Activated naive CD4-positive, alpha-beta T cell treated with anti-CD3 and anti-CD28 coated beads, Interleukin-2, amount 50 U/mL, for 72 hours (primary cell): ENCODE results near the gene STH. TPM values are rescaled to one million over a fixed set of nuclear protein-coding genes. Genes with fewer than 3 reads are reported as not detected.

Experiments used
- ATAC-seq, 2 donors: fragments of 150-1000 bp; cut with Tn5 transposase; 2 replicates each; pipeline ENCODE4 v1.10.0; 2021; ENCODE audit warnings: mild to moderate bottlenecking in 2 of 2, moderate library complexity in 2 of 2
- DNase-seq, 2 donors: peaks; one replicate each; pipeline ENCODE4 v3.0.0; 2021 to 2022; ENCODE audit warnings: low spot score in 2 of 2
- H3K27ac Mint-ChIP-seq, 2 donors: one replicate each; pipeline ENCODE4 v1.8.0; 2022; ENCODE audit warnings: mild to moderate bottlenecking in 2 of 2, mixed read lengths in 2 of 2
- H3K36me3 Mint-ChIP-seq, 2 donors: one replicate each; pipeline ENCODE4 v1.8.0; 2022; ENCODE audit warnings: mixed read lengths in 2 of 2
- H3K9me3 Mint-ChIP-seq, 2 donors: one replicate each; pipeline ENCODE4 v1.8.0; 2022; ENCODE audit warnings: mixed read lengths in 2 of 2
- total RNA-seq, 2 donors: library from RNA; stranded (reverse); gene quantifications; one replicate each; pipeline ENCODE4 v1.2.3, GENCODE V29; 2022

STH gene
- total RNA-seq, 2 donors from 2014 or later, result not detected

DNA sequence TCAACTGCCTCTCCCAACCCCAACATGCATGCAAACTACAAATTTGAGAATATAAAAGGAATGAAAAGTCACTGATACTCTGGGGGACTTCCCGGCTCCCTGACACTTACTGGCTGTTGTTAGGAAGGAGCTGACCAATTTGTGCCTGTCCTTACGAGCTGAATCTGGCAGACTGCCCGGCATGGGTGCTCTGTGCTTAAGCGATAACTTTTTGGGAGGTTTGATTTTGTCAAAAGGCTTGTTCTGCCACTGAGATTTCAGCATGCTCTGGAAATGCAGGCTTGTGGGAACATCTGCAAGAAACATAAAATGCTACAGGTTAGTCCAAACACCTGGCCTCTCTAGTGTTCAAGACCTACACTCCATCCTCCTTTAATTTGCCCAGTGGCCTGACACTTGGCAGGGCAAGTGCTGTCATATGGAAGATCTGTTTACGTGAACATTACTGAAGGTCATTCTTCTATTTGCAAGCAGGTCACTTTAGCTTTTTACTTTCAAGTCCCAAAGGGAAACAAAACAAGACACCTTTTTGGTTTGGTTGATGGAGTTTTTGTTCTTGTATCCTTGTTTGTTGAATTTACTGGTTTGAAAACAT lies 40.6 kb downstream of the STH start:
- DNase-seq (no peak), ATAC-seq (no peak)
- no peaks in the 10 kb centered on the region for H3K9me3 Mint-ChIP-seq
- H3K36me3 Mint-ChIP-seq, result peaks cover 7% of the 10 kb centered on the region in 2 donors
- peak overlapping the region in 1 of 2 donors; percentile 34 for H3K27ac Mint-ChIP-seq

DNA sequence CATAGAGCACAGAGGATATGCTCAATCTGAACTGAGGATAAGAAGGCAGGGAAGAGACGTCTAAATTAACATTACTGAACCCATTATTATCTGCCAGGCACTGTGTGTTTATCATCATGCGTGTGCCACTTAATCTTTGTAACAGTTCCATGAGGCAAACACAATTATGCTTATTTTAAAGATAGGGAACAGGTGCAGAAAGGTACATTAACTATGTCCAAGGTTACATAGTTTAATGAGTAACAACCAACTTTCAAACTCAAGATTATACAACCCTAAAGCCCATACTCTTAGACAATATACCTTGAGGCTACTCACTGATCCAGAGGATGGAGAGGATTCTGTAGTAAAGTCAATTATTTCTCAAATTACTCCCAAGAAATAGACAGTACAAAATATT lies 43.2 kb downstream of the STH start:
- Mint-ChIP-seq H3K27ac (peak overlapping the region in 1 of 2 donors; percentile 76), H3K36me3 (peaks cover 4 to 16% of the 10 kb centered on the region in 2 donors), H3K9me3 (no peaks in the 10 kb centered on the region)
- DNase-seq (no peak), ATAC-seq (no peak)

DNA sequence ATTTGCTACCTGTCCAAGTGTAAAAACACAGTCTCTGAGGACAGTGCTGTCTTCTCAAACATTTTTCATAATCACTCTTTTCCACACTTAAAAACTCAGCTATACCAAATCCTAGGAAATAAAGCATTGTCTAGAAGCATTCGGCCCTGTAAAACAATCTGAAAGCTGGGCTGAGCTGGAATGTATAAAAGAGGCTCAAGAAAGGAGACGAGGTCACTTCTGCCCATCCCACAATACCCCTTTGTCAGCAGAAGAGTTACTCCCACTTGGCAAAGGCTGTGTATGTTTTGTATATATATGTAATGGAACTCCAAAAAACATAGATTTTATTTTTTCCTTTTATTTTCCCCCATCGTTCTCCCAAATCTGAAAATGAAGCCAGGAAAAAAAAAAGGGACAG lies 43.9 kb downstream of the STH start:
- DNase-seq (no peak), ATAC-seq (no peak)
- H3K9me3 Mint-ChIP-seq, result no peaks in the 10 kb centered on the region
- peaks cover 4 to 14% of the 10 kb centered on the region in 2 donors for H3K36me3 Mint-ChIP-seq
- H3K27ac Mint-ChIP-seq, result no peak overlapping the region

DNA sequence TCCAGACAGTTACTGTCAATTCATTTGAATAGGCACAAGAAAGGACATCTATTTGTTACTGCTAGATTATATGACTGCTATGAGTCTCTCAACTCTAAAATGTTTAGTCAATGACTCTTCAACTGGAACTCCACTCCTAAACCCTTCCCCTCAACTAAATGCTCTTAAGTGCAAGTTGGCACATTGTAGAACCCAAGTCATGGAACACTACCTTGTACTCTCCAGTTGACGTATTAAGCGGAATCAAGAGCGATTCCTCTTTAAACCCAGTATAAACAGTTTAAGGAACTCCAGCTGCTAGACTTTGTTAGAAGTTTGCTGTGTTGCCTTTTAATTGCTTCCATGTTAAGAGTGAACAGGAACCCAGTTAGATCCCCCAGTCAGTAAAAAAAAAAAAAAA lies 44.6 kb downstream of the STH start:
- DNase-seq, result no peak
- Mint-ChIP-seq H3K27ac (no peak overlapping the region), H3K36me3 (peaks cover 4 to 8% of the 10 kb centered on the region in 2 donors), H3K9me3 (no peaks in the 10 kb centered on the region)
- ATAC-seq, result no peak

DNA sequence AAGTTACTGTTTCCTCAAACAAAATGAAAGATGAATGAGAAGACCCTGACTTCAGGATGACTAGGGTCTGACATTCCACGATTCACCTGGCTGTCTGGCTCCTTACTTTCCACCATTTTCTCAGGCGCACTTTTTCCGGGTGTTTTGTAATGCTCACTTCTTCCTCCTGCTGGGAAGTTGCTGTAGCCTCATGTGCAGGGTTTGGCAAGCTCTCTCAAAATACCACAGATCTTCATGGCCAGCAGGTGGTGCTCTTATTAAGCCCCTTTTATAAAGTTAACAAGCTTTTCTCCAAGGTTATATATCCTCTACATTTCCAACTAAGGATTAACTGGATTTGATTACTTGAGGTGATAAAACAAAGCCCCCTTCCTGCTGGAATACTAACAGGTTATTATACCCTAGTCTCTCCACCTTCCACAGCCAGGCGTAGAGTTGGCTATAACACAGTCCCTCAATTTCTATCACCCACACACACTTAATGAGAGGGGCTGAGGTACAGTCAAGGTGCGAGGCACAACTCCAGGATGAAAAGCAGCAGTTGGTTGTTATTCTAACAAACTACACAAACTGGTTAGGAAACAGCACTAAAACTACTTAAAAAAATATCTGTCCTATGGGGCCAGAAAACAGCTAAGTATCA lies 45.4 kb downstream of the STH start:
- Mint-ChIP-seq H3K27ac (no peak overlapping the region), H3K36me3 (peaks cover 6 to 11% of the 10 kb centered on the region in 2 donors), H3K9me3 (no peaks in the 10 kb centered on the region)
- DNase-seq (peak in 1 of 2 donors; percentile 32), ATAC-seq (peak; percentile 25 to 36)

DNA sequence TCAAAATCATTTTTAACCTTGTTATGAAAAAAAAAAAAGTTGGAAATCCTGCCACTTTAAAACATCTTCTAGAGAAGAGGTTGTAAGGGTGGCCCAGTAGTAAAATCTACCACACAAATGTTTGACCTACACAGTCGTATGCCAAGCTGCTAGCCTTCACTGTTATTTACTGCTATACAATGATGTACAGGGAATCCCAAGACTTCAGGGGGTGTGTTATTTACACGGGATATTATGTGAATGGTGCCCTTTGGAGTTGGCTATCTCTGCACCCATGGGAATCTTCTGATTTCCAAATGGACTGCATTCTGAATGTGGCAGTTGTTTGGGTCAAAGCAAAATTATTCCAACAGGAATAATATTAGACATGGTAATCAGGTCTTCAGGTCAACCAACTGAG lies 45.9 kb downstream of the STH start:
- Mint-ChIP-seq H3K27ac (peak overlapping the region in 1 of 2 donors; percentile 23), H3K36me3 (peaks cover 11 to 17% of the 10 kb centered on the region in 2 donors), H3K9me3 (no peaks in the 10 kb centered on the region)
- DNase-seq (no peak), ATAC-seq (no peak)

DNA sequence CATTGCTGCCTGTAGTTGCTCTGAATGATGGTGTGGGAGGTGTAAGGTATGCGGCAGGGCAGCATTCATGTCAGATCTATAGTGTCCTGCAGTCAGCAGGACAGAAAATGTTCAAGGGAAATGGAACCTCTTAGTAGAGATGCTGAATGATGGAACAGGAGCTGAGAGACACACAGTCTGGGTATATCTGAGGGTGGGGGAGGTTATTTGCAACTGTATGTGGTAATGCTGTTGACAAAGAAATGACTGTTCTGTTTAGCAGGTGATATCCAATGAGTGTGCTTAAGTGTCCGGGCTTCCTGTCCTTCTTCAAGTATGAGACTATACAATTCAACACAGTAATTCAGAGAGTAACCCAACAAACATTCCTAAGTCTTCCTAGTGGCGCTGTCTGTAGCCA lies 46.6 kb downstream of the STH start:
- peak; percentile 47 to 75 for ATAC-seq
- no peaks in the 10 kb centered on the region for H3K9me3 Mint-ChIP-seq
- peaks cover 9 to 24% of the 10 kb centered on the region in 2 donors for H3K36me3 Mint-ChIP-seq
- DNase-seq, result no peak
- H3K27ac Mint-ChIP-seq, result peak overlapping the region in 1 of 2 donors; percentile 23

DNA sequence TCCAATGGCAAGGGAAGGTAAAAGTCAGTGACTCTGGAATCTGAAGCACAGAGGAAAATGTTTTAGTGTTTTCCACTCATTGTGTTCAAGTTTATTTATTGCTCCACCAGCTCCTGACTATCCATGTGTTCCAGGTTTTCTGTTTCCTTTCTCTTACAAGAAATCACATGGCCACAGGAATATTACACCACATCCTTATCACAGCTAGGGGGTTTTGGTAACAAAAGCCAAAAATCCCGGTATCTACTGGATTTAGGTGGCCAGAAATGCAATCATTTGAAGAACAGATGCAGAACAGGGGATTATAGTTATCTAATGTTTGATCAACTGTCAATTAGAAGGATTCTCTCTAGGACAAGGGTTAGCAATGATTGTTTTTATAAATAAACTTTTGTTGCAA lies 47.9 kb downstream of the STH start:
- ATAC-seq (no peak), DNase-seq (no peak)
- H3K36me3 Mint-ChIP-seq, result peaks cover 16 to 37% of the 10 kb centered on the region in 2 donors
- no peak overlapping the region for H3K27ac Mint-ChIP-seq
- H3K9me3 Mint-ChIP-seq, result no peaks in the 10 kb centered on the region

DNA sequence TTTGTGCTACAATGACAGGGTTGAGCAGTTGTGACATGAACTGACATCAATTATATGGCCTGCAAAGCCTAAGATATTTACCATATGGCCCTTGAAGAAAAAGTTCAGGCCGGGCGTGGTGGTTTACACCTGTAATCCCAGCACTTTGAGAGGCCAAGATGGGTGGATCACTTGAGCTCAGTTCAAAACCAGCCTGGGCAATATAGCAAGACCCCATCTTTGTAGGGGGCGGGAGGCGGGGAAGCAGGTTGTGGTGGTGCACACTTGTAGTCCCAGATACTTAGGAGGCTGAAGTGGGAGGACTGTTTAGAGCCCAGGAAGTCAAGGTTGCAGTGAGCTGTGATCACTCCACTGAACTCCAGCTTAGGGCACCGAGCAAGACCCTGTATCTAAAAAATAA lies 48.3 kb downstream of the STH start:
- Mint-ChIP-seq H3K9me3 (no peaks in the 10 kb centered on the region), H3K36me3 (peaks cover 16 to 41% of the 10 kb centered on the region in 2 donors), H3K27ac (peak overlapping the region in 1 of 2 donors; percentile 19)
- no peak for DNase-seq
- no peak for ATAC-seq

DNA sequence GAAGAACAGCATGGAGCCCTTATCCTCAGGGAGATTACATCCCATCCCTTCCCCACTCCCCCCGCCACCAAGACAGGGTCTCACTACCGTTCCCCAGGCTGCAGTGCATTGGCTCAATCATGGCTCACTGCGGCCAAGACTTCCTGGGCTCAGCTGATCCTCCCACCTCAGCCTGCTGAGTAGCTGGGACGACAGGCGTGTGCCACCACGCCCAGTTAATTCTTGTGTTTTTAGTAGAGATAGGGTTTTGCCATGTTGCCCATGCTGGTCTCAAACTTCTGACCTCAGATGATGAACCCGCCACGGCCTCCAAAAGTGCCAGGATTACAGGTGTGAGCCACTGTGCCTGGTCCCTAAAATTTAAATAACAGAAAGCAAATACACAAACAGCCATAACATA lies 48.8 kb downstream of the STH start:
- DNase-seq (no peak), ATAC-seq (no peak)
- Mint-ChIP-seq H3K9me3 (no peaks in the 10 kb centered on the region), H3K27ac (peak overlapping the region in 1 of 2 donors; percentile 19), H3K36me3 (peaks cover 16 to 42% of the 10 kb centered on the region in 2 donors)

Other genes starting within 250 kb of the STH start
- under 1 TPM in 1 of 2 donors, not detected in 1; 0.32 TPM for gene CRHR1, start 214.9 kb upstream of the STH start, total RNA-seq
- gene SPPL2C, start 154.4 kb upstream of the STH start, total RNA-seq, result not detected
- gene MAPT, start 104.7 kb upstream of the STH start, total RNA-seq, result 1 to 10 TPM in 1 of 2 donors, under 1 TPM in 1; 0.57 to 2.2 TPM
- 10 to 100 TPM; 74.7 to 87.3 TPM for gene KANSL1, start 194.2 kb downstream of the STH start, total RNA-seq